Left renal pelvis (tissue), 4 donors: Measurements from ENCODE around the gene CAMSAP1. TPM values are rescaled to one million over a fixed set of nuclear protein-coding genes. Genes with fewer than 3 reads are reported as not detected.

Source experiments
- DNase-seq, 4 donors: peaks; one replicate each; pipeline ENCODE4 v3.0.0-alpha.2; 2013; ENCODE audit warnings: low read depth in 4 of 4, low spot score in 3 of 4
- polyA plus RNA-seq, 4 donors: library from polyadenylated mRNA; unstranded; fragments of 120-200 nt; gene quantifications; one replicate each; pipeline ENCODE4 v1.2.1, GENCODE V29; 2013; ENCODE audit not compliant: insufficient read length in 4 of 4

Gene CAMSAP1
- polyA plus RNA-seq, 4 donors: 23.2 to 27.7 (median 24.5) TPM

DNA sequence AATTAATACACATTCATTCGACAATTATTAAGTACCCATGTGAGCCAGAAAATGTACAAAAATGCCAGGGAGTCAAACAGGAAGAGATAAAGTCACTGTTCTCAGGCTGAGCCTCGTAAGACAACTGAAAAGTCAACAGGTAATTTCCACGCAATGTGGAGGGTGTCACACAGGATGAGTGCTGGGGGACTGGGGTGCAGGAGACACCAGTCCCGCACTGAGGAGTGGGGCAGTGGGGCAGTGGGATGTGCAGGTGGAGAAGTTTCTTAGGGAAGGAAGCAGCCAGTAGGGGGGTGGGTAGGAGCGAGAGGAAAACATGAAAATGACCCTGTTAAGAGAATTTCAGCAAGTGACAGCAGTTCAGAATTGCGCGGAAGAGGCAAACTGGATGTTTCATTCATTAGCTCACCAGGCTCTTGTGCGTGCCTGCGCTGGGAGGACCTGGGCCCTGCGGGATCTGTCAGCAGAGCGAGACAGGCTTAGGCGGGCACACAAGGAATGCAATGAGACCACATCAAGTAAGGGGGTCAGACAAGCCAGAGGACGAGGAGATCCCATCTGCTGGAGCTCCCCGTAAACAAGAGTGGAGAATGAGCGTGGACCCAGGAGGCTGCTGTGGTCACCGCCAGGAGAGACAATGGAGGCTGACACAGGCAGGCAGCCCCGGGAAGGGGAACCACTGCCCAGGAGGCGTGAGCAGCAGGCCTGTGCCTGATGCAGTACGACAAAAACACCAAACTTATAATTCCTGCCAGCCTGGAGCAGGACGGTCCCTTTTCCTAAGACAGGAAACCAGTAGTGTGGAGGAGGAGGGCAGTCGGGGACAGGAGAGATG is 21.0 kb downstream of the CAMSAP1 start:
- DNase-seq: no peak

DNA sequence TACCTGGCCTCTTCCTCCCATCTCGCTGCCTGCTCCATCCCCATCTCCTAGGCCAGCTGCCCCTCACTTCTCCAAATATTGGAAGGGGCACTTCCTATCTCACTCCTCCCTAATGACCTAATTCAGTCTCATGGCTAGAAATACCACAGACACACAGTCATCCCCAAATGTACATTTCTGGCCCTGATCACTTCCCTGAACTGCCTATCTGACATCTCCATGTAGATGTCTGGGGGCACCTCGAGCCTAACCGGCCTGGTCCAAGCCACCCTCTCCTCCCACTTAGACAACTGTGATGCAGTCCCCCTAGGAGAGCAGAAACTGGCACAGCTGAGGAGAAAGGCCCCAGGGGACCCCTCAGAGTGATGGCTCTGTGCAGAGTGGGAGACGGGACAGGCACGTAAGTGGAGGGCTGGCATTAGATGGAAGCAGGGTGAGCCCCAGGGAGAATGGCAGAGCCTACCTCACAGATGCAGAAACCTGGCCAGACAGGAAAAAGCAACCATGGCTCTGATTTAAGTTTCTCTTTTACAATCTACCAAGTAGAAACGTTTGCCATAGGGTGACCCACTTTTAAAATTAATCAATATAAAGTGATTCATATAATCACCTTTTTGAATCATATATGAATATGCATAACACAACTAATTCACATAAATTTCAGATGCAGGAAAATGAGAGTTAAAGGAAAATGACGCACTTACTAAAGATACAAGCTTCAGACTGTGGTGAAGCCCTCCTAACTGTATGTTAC is 22.1 kb downstream of the CAMSAP1 start:
- no peak for DNase-seq

DNA sequence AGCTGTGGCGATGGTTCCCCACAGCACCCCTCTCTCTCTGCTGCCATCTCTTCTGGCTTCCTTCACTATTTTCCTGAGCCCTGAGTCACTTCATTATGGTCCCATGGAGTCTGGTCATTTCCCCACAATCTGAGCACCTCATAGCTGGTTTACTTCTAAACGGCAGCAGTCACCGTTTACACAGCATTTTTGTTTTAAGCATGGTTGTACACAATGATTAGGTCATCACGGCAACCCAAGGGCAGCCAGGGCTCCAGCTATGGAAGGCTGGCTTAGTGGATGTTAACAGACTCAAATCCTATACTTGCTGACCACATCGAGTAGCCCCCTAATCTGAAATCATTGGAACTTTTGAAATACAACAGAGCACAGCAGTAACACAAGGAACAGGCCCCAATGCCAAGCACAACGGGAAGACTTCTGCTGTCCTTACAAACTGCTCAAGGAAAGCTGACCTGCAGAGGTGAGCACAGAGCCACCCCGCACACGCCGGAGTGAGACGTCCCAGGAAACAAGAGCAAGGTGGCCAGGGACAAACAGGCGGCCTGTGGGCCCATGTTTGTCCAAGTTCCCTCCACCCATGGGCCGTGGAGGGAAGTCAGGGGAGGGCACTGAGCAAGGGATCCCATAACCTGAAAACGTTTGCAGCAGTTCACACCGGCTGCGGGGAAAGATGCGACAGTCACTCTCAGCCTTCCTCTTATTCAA is 22.9 kb downstream of the CAMSAP1 start:
- DNase-seq: no peak

DNA sequence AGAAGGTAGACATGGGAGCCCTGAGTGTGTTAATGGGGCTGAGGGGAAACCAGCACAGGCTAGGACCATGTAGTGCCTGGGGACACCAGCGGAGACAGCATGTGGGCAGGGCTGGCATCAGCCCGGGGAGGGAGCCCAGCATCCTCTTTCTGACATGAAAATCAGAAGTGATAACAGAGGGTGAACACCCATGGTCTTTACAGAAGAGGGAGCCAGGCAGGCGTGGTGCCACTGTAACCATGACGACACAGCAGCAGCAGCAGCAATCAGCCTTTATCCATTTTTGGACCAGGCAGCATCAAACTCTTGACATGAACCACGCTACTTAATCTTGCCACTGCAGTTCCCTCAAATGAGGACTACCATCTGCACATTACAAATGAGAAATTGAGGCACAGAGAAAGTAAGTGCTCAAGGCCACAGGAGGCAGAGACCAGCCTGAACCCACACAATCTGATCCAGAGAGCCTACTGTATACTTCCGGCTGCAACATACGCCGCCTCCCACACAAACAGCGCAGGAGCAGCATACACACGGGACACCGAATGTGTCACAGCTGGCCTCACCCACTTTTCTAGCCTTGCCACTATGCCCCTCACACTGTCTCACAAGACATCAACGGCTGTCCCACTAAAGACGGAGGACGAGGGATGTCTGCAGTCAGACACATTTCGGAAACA is 23.8 kb downstream of the CAMSAP1 start:
- no peak for DNase-seq

DNA sequence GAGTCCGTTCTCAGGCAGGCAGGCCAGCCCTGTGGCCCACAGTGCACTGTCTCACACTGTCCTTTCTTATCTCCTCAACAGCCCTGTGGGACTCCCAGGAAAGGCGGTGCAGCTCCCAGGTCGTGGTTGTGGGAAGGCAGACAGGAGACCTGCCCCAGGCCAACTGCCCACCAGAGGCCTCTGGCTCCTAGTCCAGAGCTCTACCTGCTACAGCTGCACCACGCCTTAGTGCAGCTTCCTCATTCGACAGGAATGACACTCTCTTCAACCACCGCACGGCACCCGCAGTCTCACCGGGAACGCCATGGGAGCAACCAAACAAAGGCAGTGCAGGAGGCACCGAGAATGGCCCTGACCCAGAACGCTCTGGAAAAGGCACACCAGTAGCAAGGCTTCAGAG is 25.3 kb downstream of the CAMSAP1 start:
- DNase-seq: no peak

DNA sequence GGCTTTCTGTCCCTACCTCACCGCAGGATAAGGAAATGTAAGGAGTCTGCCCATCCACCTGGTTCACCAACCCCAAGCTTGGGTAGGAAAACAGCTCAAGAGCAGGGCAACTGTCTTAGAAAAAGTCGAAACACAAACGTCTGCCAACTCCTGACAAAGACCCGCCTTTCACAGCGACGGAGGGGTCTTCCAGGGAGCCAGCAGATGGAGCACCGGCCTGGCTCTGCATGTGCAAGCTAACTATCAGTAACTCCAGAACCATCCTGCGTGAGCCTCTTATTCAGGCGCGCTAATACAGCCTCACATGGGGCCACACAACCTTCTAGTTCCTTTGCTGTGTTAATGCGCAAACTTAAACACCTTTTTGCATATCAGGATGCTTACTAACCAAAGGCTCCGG is 26.9 kb downstream of the CAMSAP1 start:
- DNase-seq: no peak

DNA sequence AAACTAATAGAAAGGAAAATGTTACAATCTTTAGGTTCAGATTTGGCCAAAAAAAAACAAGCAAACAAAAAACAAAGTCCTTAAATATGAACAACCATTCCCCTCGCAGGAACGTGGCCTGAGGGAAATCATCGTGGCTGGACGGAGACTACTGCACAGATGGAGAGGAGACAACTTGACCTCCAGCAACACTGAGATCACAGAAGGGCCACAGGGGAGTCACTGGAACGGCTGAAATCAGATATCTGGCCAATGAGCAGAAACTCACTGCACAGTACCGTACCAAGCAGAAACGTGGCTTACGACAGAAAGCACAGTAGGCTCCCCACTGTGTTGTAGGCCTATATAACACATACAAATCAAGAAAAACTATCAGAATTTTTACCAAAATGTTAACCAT is 27.7 kb downstream of the CAMSAP1 start:
- no peak for DNase-seq

DNA sequence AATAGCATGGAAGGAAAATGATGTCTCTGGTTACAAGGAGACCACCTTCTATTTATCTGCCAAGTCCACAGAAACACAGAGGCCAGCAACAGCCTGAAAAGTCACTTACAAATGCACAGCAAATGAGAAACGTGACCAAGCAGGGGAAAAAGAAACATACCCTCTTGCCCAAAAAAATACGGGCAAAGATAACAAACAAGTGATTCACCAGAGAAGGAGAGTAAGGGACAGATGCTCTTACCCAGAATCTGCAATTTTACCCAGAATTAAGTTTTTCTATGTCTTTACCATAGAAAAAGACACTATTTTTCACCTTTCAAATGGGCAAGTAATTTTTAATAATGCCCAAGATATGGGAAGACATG is 28.1 kb downstream of the CAMSAP1 start:
- DNase-seq: no peak

DNA sequence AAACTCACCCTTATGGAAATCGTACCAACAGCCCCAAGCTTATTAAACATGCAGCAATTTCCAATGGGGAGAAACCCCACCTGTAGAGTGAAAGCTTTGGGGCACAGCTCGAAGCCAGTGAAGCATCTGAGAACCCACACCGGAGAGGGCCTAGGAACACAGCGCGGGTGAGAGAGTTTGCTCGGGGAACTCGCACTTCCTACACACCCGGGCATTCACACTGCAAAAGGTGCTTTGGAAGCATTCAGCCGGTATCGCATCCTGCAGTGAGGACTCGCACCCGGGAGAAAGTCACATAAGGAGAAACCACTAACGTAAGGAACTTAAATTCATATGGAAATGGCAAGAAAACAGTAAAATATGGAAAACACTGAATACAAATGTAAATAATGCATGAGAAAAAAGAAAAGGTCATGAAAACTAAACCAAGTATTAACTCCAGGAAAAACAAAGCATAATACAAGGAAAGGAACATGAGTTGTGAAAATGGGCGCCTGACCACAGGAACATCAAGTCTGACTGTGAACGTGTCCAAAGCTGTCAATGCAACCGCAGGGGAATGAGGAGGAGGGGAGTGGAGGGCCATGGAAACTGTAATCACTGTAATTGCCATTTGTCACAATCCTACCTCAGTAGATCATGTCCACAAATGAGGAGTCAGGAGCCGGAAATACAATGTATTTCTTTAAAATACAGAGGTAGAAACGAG is 28.7 kb downstream of the CAMSAP1 start:
- DNase-seq: no peak

DNA sequence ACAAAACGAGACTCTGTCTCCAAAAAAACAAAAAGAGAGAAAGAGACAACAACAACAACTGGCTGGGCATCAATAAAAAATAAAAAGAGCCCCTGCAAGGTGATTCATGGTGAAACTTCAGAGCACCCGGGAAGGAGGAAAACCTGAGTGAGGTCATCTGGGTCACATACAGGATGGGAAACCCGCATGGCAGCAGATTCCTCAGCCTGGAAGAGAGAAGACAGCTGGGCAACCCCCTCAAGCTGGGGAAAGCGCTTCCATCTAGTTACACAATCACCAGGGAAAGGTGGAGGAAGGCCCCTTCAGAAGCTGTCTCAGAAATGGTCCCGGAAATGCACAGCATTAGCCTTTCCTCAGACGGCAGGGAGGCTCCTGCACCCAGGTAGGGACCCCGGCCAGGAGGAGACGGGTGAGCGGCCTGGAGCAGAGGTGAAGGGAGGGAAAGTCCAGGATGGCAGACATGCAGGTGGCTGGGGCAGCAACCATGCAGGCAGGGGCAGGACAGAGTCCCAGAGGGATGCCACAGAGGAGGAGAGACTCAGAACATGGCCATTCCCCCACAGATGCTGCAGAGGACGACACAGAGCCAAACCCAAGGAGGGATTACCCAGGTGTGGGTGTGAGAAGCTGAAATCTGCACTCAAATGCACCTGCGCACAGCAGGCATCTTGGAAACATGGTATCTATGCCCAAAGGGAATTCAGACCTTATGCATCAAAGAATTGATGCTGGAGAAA is 29.4 kb downstream of the CAMSAP1 start:
- no peak for DNase-seq

DNA sequence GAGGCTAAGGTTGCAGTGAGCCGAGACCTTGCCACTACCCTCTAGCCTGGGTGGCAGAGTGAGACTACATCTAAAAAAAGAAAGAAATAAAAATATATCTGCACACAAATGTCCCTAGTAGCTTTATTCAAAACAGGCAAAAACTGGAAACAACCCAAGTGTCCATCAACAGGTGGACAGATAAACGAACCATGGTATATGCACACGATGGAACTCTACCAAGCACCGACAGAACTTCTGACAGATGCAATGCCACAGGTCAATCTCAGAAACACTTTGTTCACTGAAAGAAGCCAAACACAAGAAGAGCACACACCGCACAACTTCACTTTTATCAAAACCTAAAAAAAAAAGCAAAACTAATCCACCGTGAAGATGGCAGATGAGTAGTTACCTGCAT is 30.4 kb downstream of the CAMSAP1 start:
- DNase-seq: no peak

DNA sequence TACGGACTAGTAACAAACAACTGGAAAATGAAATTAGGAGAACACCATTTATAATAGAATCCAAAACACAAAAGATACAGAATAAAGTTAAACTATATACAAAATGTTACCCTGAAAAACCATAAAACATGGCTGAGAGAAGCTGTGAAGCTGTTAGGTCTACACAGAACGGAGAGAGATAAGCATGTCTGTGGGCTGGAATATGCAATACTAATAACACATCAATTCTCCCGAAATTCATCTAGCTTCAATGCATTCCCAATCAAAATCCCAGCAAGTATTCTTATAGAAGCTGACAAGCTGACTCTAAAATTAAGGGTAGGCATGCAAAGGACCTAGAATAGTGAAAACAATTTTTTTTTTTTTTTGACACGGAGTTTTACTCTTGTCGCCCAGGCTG is 32.5 kb downstream of the CAMSAP1 start:
- DNase-seq: no peak

DNA sequence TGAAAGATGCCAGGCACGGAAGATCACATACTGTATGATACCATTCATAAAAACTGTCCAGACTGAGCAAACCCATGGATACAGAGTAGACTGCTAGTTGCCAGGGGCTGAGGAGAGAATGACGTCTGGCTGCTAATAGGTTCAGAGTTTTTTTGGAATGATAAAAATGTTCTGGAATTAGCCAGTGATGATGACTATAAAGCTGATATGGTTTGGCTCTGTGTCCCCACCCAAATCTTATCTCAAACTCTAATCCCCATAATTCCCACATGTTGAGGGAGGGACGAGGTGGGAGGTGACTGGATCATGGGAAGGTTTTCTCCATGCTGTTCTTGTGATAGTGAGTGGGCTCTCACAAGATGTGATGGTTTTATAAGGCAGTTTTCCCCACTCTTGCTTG is 37.4 kb downstream of the CAMSAP1 start:
- no peak for DNase-seq

DNA sequence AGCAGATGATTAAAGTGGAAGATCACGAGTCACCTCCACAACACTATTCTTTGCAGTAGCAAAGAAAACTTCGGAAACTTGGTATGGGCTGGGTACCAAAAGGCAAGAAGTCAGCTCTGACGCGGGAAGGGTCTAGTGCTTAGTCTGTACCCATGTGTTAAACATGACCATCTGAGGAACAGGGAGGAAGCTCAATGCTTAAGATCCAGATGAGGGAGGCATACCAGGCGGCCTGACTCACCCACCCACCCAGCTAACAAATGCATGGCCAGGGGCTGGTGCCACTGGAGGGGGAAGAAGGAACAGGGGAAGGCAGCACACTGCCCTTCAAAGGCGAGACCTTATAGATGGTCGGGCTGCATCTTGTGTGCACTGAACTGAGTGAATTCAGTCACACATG is 41.8 kb downstream of the CAMSAP1 start:
- DNase-seq: no peak

DNA sequence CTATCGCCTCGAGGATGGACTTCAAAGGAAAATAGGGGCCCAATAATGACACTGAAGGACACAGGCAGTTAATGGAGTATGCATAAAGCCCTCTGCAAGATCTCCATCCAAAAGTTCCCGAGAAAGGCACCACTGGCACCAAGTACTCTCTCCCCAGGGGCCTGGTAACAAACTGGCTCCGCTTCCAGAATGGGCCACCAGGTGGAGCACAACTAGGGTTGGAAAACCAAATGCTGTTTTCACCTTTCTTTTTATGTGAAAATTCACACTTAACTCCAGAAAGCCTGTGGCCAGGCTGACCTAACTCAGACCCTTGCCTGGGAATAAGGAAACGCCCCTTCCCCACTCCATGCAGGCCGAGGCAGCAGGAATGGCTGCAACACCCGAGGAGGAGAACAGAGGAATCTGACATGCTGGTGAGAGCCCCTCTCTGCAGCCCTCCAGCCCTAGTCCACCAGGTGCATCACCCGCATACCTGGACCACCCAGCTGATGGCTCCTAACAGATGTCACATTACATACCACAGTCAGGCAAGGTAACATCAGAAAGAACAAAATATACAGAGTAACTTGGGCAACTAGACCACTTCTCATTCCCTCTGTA is 42.8 kb downstream of the CAMSAP1 start:
- DNase-seq: peak in 3 of 4 donors; percentile 10 to 19 (median 16)

DNA sequence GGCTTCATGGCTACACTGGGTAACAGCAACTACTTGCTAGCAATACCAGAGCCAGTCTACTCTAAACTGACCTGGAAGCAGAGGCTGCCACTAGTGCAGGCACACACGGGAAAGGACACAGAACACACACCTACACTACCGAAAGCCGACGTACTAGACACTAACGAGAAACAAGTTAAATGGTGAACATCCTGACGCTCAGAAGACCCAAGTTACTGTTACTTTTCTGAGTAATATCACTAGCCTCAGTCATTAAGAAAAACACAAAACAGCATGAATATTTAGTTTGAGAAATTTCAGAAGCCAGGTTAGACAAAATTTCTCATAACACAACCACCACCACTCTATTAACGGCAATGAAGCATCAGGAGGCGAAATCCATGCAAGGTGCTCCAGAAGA is 44.5 kb downstream of the CAMSAP1 start:
- no peak for DNase-seq

DNA sequence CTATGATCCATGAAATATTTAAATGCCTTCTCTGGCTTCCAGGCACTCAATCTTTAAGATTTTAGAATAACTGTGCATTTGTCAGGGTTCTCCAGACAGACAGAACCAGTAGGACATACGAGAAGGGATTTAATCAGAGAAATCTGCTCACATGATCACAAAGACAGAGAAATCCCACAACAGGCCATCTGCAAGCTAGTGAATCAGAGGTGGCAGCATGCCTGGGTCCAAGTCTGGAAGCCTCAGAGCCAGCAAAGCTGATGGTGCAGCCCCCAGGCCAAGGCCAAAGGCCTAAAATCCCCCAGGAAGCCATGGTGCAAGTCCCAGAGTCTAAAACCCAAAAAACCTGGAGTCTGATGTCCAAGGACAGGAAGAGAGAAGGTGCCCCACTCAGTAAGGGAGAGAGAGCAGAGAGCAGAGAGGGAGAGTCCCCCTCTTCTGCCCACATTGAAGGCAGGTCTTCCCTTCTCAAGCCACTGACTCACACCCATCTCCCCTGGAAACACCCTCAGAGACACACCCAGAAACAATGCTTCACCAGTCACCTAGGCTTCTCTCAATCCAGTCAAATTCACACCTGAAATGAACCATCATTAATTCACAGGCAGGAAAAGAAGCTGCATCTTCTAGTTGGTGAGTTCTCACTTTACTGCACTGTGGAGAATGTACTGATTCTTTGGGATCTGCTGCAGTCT is 48.7 kb downstream of the CAMSAP1 start:
- DNase-seq: no peak

DNA sequence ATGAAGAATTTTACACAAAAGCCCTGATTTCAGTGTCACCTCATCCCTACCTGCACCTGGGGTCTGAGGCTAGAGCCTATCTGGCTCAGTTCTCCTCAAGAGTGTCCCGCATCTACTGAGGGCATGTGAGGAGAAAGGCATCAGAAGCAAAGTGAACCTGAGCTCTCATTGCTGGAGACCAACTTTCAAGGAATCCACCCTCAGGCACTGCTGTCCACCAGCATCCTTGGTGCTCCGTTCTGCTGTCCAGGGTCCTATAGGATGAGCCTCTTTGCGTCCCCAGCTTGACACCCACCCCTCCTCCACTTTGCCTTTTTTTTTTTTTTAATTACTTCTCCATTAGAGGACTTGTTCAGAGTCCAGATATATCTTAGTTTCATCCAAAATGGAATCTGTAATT is 49.5 kb downstream of the CAMSAP1 start:
- no peak for DNase-seq

DNA sequence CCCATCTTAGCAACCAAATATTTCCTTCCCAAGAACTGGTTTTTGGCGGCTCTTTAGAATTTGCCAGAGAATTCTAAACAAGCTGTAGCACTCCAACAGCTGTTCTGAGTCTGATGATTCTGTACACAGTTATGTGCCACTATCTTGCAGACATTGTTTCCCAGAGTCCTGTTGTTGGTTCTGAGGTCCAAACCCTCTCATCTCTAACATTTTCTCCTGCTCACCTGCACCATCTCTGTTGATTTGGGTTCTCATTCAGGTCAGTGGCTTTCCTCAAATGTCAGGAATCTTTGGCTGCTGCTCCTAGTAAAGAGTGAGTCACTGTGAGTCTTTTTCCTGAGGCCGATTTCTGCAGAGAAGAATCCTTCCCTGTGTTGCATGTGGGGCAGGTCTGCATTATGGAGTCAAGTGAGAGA is 50.0 kb downstream of the CAMSAP1 start:
- no peak for DNase-seq
